B cell (primary cell): ENCODE data around the gene WDR70. TPM values are rescaled to one million over a fixed set of nuclear protein-coding genes. Genes with fewer than 3 reads are reported as not detected.

Experiments used
- ATAC-seq: fragments of 200-7000 bp; cut with Tn5 transposase; one replicate; pipeline ENCODE4 v1.10.0; 2021; ENCODE audit warnings: low read depth, mild to moderate bottlenecking, moderate number of reproducible peaks, moderate library complexity
- CTCF ChIA-PET: fragments of 350-600 bp; sonication (Branson Sonifier 250); formaldehyde crosslinking; loops from one replicate; lab custom pipeline; 2021; ENCODE audit warnings: antibody characterized with exemption, inconsistent platforms; lab: Charles Lee
- POLR2A ChIA-PET: fragments of 350-600 bp; sonication (Branson Sonifier 250); formaldehyde crosslinking; loops from one replicate; lab custom pipeline; 2021; ENCODE audit warnings: antibody characterized with exemption; lab: Charles Lee
- DNase-seq: peaks from one replicate; pipeline ENCODE4 v3.0.0; 2013
- H2AFZ ChIP-seq: 2 replicates; pipeline ENCODE4 v1.6.1; 2012; ENCODE audit warnings: mild to moderate bottlenecking, low read depth, low read length; ENCODE audit not compliant: insufficient read depth, poor library complexity, severe bottlenecking
- H3K27ac ChIP-seq, 2 donors: 1 replicate in 1 of 2; 2 replicates in 1 of 2; pipeline ENCODE4 v1.5.1; 2012 to 2013; ENCODE audit warnings: low read length in 2 of 2, mild to moderate bottlenecking in 2 of 2, moderate library complexity in 1 of 2
- H3K27me3 ChIP-seq, 4 experiments: fragments of 200-600 bp in 1 of 4; sonication (generic) in 1 of 4; replicated peaks in 1 of 4; 1 replicate in 2 of 4; 2 replicates in 2 of 4; pipeline versions ENCODE4 v1.6.1 to v1.7.0; 2013 to 2016; ENCODE audit warnings: low read length in 3 of 4, mild to moderate bottlenecking in 2 of 4, mixed read lengths in 1 of 4, moderate library complexity in 1 of 4; ENCODE audit not compliant: insufficient read depth in 4 of 4, control insufficient read depth in 3 of 4; ENCODE audit errors: control extremely low read depth in 1 of 4
- H3K36me3 ChIP-seq, 2 experiments: replicated peaks in 1 of 2; 1 replicate in 1 of 2; 2 replicates in 1 of 2; pipeline versions ENCODE4 v1.6.1 to v1.7.1; 2013; ENCODE audit warnings: low read length in 1 of 2; ENCODE audit not compliant: insufficient read depth in 2 of 2, control insufficient read depth in 1 of 2; ENCODE audit errors: control extremely low read depth in 1 of 2, extremely low read depth in 1 of 2
- H3K4me1 ChIP-seq, 2 donors: fragments of 200-600 bp in 1 of 2; sonication (generic) in 1 of 2; 1 replicate in 1 of 2; 2 replicates in 1 of 2; pipeline versions ENCODE4 v1.5.1 to v1.6.1; 2013 to 2017; ENCODE audit warnings: low read length in 2 of 2; ENCODE audit not compliant: control insufficient read depth in 2 of 2, insufficient read depth in 2 of 2
- H3K4me2 ChIP-seq: replicated peaks from 2 replicates; pipeline ENCODE3; 2012; ENCODE audit warnings: mild to moderate bottlenecking, low read depth, low read length; ENCODE audit not compliant: poor library complexity, severe bottlenecking
- H3K4me3 ChIP-seq, 5 experiments: fragments of 200-600 bp in 1 of 5; sonication (generic) in 1 of 5; 1 replicate in 3 of 5; 2 replicates in 2 of 5; pipeline versions ENCODE4 v1.5.1 to v1.7.0; 2011 to 2016; ENCODE audit warnings: low read length in 4 of 5, mild to moderate bottlenecking in 4 of 5, low read depth in 2 of 5, control low read depth in 1 of 5, moderate library complexity in 1 of 5; ENCODE audit not compliant: insufficient read depth in 1 of 5; ENCODE audit errors: control extremely low read depth in 1 of 5, extremely low read depth in 1 of 5
- H3K79me2 ChIP-seq: fragments of 200-600 bp; sonication (generic); one replicate; pipeline ENCODE4 v1.6.0; 2016; ENCODE audit warnings: low read length; ENCODE audit not compliant: control insufficient read depth, insufficient read depth
- H3K9ac ChIP-seq: fragments of 200-600 bp; sonication (generic); 2 replicates; pipeline ENCODE4 v1.6.1; 2017; ENCODE audit warnings: mild to moderate bottlenecking, low read length, moderate library complexity
- H3K9me3 ChIP-seq, 3 donors: one replicate each; pipeline versions ENCODE4 v1.6.1 to v1.7.1; 2013; ENCODE audit warnings: low read length in 2 of 3; ENCODE audit not compliant: control insufficient read depth in 2 of 3, insufficient read depth in 1 of 3; ENCODE audit errors: control extremely low read depth in 1 of 3
- H4K20me1 ChIP-seq: 2 replicates; pipeline ENCODE4 v1.6.0; 2012; ENCODE audit warnings: mild to moderate bottlenecking, low read length; ENCODE audit not compliant: insufficient read depth, control insufficient read depth, poor library complexity, severe bottlenecking
- H3K27ac Mint-ChIP-seq: one replicate; pipeline ENCODE4 v1.8.0; 2021; ENCODE audit warnings: mixed read lengths
- H3K27me3 Mint-ChIP-seq: one replicate; pipeline ENCODE4 v1.8.0; 2021; ENCODE audit warnings: mixed read lengths
- H3K4me1 Mint-ChIP-seq: one replicate; pipeline ENCODE4 v1.8.0; 2021; ENCODE audit warnings: mixed read lengths
- H3K4me3 Mint-ChIP-seq: one replicate; pipeline ENCODE4 v1.8.0; 2021; ENCODE audit warnings: mixed read lengths
- H3K9me3 Mint-ChIP-seq: one replicate; pipeline ENCODE4 v1.8.0; 2022; ENCODE audit warnings: mixed read lengths; ENCODE audit not compliant: insufficient read depth
- EZH2 ChIP-seq: IDR thresholded peaks from 2 replicates; pipeline ENCODE4 v1.6.1; 2012; ENCODE audit warnings: borderline replicate concordance, low read depth, mild to moderate bottlenecking, moderate library complexity, low read length; ENCODE audit not compliant: insufficient read depth, poor library complexity, severe bottlenecking
- WGBS: methylation state at CpG from one replicate; pipeline ENCODE4 v1.1.5; 2013; ENCODE audit warnings: missing lambda C conversion rate; ENCODE audit not compliant: insufficient coverage; 5-methylcytosine and 5-hydroxymethylcytosine counted together
- intact Hi-C: fragments of 100-400 bp; cut with micrococcal nuclease; formaldehyde crosslinking; loops from one replicate; pipeline ENCODE4 v1.10.0; 2022
- polyA plus RNA-seq: library from polyadenylated mRNA; depleted of rRNA; stranded (reverse); fragments of >200 nt; gene quantifications from 2 replicates; pipeline ENCODE4 v1.2.3, GENCODE V29; 2012
- total RNA-seq, 2 donors: library from RNA; stranded (reverse); fragments of 120-200 nt in 1 of 2; gene quantifications; 1 replicate in 1 of 2; 2 replicates in 1 of 2; pipeline versions ENCODE4 v1.2.3 to v1.2.4, GENCODE V29; 2013 to 2022
- TF ChIP-seq, protein P1 (sequence below): fragments of 200-600 bp; IDR thresholded peaks from one replicate; pipeline ENCODE4 v1.8.0; 2022; ENCODE audit warnings: antibody characterized with exemption, mild to moderate bottlenecking

The WDR70 gene
- total and polyA plus RNA-seq, 2 donors (not counting 1 experiment from before 2014, with no cell fraction given): 12.8 to 46.8 TPM

DNA sequence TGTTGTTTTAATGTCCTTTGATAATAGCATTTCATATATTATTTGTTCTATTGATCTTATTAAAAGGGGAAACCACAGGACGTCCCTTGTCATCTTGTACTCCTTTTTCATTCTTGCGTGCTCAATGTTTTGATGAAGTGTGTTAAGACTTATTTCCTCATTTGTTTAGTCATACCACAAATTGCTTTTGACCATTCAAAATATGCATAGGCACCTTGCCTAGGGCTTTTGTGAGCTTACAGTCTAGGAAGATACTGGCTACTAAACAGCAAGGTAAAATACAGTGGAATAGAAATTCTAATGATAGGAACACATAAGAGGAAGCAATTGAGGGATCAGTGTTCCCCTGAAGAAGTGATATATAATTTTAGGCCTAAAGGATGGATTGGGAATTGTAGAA lies 190.3 kb downstream of the WDR70 start:
- Histone ChIP-seq H3K79me2 (no peaks in the 10 kb centered on the region), H2AFZ (no peak overlapping the region), H3K36me3 (peaks cover 0 to 2% of the 10 kb centered on the region in 2 experiments), H4K20me1 (no peaks in the 10 kb centered on the region), H3K4me1 (no peaks in the 10 kb centered on the region), H3K9ac (no peak overlapping the region), H3K4me3 (no peak overlapping the region), H3K27me3 (no peaks in the 10 kb centered on the region), H3K9me3 (no peaks in the 10 kb centered on the region), H3K4me2 (no peak overlapping the region), H3K27ac (no peak overlapping the region)
- intact Hi-C loops: no loop called here
- DNase-seq (no peak), ATAC-seq (no peak)
- Mint-ChIP-seq H3K9me3 (no peaks in the 10 kb centered on the region), H3K4me1 (no peaks in the 10 kb centered on the region), H3K27me3 (no peaks in the 10 kb centered on the region), H3K4me3 (no peak overlapping the region), H3K27ac (no peak overlapping the region)
- CTCF ChIA-PET: no interaction called here
- WGBS: no CpG with 5 or more reads among the region's 2 CpGs
- POLR2A ChIA-PET: no interaction called here
- no peak for TF ChIP-seq EZH2
- TF ChIP-seq, protein P1, sequence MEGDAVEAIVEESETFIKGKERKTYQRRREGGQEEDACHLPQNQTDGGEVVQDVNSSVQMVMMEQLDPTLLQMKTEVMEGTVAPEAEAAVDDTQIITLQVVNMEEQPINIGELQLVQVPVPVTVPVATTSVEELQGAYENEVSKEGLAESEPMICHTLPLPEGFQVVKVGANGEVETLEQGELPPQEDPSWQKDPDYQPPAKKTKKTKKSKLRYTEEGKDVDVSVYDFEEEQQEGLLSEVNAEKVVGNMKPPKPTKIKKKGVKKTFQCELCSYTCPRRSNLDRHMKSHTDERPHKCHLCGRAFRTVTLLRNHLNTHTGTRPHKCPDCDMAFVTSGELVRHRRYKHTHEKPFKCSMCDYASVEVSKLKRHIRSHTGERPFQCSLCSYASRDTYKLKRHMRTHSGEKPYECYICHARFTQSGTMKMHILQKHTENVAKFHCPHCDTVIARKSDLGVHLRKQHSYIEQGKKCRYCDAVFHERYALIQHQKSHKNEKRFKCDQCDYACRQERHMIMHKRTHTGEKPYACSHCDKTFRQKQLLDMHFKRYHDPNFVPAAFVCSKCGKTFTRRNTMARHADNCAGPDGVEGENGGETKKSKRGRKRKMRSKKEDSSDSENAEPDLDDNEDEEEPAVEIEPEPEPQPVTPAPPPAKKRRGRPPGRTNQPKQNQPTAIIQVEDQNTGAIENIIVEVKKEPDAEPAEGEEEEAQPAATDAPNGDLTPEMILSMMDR: no peak

DNA sequence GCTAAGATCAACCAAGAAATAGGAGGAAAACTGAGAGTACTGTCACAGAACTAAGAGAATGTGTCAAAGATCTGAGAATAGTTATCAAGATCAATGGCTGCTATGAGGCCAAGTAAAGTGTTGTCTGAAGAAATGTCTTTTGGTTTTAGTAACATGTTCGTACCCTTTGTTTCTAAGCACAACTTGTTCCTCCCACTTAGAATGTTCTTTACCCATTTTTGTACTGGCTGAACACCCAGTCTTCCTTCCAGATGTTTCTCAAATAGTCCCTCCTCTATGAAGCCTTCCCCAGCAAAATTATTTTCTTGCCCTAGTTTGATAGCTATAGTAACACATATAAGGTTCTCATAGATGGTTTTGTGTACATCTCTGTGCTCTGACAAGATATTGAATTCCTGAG lies 191.5 kb downstream of the WDR70 start:
- no peaks in the 10 kb centered on the region for H3K9me3 ChIP-seq
- peaks cover 0 to 2% of the 10 kb centered on the region in 2 experiments for H3K36me3 ChIP-seq
- TF ChIP-seq, protein P1: no peak
- TF ChIP-seq EZH2: no peak
- H3K4me2 ChIP-seq: no peak overlapping the region
- Mint-ChIP-seq H3K27me3 (no peaks in the 10 kb centered on the region), H3K9me3 (no peaks in the 10 kb centered on the region), H3K4me3 (no peak overlapping the region), H3K27ac (no peak overlapping the region), H3K4me1 (no peaks in the 10 kb centered on the region)
- H3K9ac ChIP-seq: no peak overlapping the region
- H3K4me1 ChIP-seq: no peaks in the 10 kb centered on the region
- no peak overlapping the region for H3K4me3 ChIP-seq
- no peak overlapping the region for H2AFZ ChIP-seq
- H3K27ac ChIP-seq: no peak overlapping the region
- no CpG with 5 or more reads among the region's 1 CpG for WGBS
- ATAC-seq (no peak), DNase-seq (no peak)
- no peaks in the 10 kb centered on the region for H3K27me3 ChIP-seq
- ChIA-PET CTCF (no interaction called here), POLR2A (no interaction called here)
- intact Hi-C loops: no loop called here
- H3K79me2 ChIP-seq: no peaks in the 10 kb centered on the region
- H4K20me1 ChIP-seq: no peaks in the 10 kb centered on the region
